Astrocyte of the spinal cord (primary cell): ENCODE results near the gene NADSYN1.

Source experiments
- DNase-seq: peaks from one replicate; pipeline ENCODE4 v3.0.0; 2011; ENCODE audit warnings: low read depth, low spot score
- H3K4me3 ChIP-seq: 2 replicates; pipeline ENCODE4 v1.5.1; 2011; ENCODE audit warnings: low read depth, mild to moderate bottlenecking, low read length, moderate library complexity
- CTCF ChIP-seq: IDR thresholded peaks from 2 replicates; pipeline ENCODE4 v1.5.1; 2012; ENCODE audit warnings: low read depth, mild to moderate bottlenecking, low read length, inconsistent platforms
- in situ Hi-C: cut with HindIII; loops from 2 replicates; pipeline ENCODE4 v1.10.0; 2017; ENCODE audit warnings: low sequenced_read_pairs

The NADSYN1 gene

GRCh38 chr11:71501071-71501985 is 48.3 kb downstream of the NADSYN1 start:
- in situ Hi-C loops, result no loop called here

GRCh38 chr11:71502026-71502425 is 49.0 kb downstream of the NADSYN1 start:
- no peak for DNase-seq
- in situ Hi-C loops, result no loop called here

More at GRCh38 chr11:71501071-71501985, 48.3 kb downstream of the NADSYN1 start:
- DNase-seq, result no peak
- TF ChIP-seq CTCF, result no peak
- H3K4me3 ChIP-seq, result no peak overlapping the region

GRCh38 chr11:71502871-71503435 is 50.0 kb downstream of the NADSYN1 start:
- no peak for TF ChIP-seq CTCF
- no peak for DNase-seq
- H3K4me3 ChIP-seq, result no peak overlapping the region
- in situ Hi-C loops, result no loop called here

More at GRCh38 chr11:71502026-71502425, 49.0 kb downstream of the NADSYN1 start:
- no peak for TF ChIP-seq CTCF
- H3K4me3 ChIP-seq, result no peak overlapping the region

GRCh38 chr11:71504531-71504930 is 51.5 kb downstream of the NADSYN1 start:
- DNase-seq, result no peak
- in situ Hi-C loops, result no loop called here
- TF ChIP-seq CTCF, result no peak
- no peak overlapping the region for H3K4me3 ChIP-seq

GRCh38 chr11:71505001-71505400 is 52.0 kb downstream of the NADSYN1 start:
- TF ChIP-seq CTCF, result no peak
- DNase-seq, result no peak
- in situ Hi-C loops, result no loop called here
- H3K4me3 ChIP-seq, result no peak overlapping the region

- in situ Hi-C loops, result no loop called here
- DNase-seq, result no peak
- no peak overlapping the region for H3K4me3 ChIP-seq
- no peak for TF ChIP-seq CTCF
These were observed 52.8 kb downstream of the NADSYN1 start for GRCh38 chr11:71505781-71506180.
